Measurements from ENCODE around the gene IFNA6.
A peak's percentile ranks its signal among the peaks of the same experiment; 100 is the strongest.

The IFNA6 gene

DNA sequence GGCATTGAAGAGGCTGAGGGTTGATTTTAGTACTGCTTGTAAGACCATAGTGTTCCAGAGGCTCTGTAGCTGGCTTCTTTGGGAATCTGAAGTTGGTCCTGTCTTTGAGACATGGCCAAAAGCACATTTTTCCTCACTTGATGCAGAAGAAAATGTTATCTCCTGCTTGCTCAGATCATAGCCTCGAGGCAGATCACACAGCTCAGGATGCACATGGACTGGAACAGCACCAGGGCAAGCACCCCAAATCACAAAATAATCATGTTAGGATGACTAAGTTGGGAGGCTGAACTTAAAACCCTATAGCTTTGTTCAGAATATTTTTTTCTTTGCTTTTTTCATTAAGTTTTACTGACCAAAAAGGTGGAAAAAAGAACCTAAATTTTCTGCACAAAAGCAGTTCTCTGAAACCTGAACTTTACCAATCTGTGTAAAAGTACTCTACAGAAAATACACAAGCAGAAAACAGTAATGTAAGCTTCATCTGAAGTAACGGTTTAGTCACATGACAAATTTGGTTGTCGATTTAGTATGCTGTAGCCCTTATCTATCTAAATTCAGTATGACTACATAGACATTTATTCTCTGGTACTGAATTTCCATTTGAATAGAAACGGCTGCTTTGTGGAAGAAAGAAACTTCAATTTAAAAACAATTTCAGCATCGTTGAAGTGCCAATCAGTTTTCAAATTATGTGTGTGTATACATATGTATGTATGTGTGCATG, 18.8 kb downstream of the IFNA6 start:
- Histone ChIP-seq H3K4me3 (ENCODE audit: low read depth in 1 of 2, low read length in 2 of 2) (peak overlapping the region; percentile 0 to 35), H3K9me3 (ENCODE audit: control insufficient read depth in 1 of 2, low read length in 2 of 2) (no peaks in the 10 kb centered on the region), H3K36me3 (ENCODE audit: control insufficient read depth in 1 of 2, insufficient read depth in 2 of 2, low read length in 2 of 2) (peaks cover 0 to 8% of the 10 kb centered on the region in 2 donors), H3K27ac (ENCODE audit: low read depth, low read length) (no peak overlapping the region), H3K9ac (ENCODE audit: low read depth in 1 of 2, low read length in 2 of 2) (peak overlapping the region in 1 of 2 donors; percentile 8), H3K4me1 (ENCODE audit: control insufficient read depth in 1 of 2, insufficient read depth in 2 of 2, low read length in 2 of 2) (peaks cover 33 to 35% of the 10 kb centered on the region in 2 donors), H3K27me3 (ENCODE audit: control insufficient read depth in 1 of 2, insufficient read depth in 2 of 2, low read length in 2 of 2) (no peaks in the 10 kb centered on the region)

DNA sequence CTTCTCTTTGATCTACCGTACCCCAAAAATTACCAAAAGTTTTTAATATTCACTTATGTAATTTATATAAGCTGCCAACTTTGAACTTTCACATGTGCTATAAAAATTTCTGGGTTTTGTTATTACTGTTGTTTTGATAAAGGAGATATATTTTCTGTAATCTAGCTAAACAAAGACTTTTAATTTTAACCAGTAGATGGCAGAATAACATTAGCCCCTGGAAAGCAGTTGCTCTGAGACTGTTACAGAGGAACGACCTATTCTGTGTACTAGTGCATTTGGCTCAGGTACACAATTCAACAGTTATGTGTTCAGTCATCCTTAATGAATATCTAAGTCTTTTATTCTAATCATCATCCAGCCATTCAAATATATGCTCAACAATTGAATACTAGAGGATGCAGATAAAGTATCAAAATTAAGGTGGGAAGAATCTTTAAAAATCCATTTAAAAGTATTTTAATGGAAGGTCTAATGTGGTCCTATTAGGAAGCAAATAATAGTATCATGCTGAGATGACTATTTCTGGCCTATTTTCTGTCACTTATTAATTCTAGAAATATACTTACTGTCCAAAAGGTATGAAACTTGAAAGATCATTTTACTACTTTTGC, 24.1 kb downstream of the IFNA6 start:
- Histone ChIP-seq H3K4me1 (ENCODE audit: control insufficient read depth in 1 of 2, insufficient read depth in 2 of 2, low read length in 2 of 2) (peaks cover 9 to 10% of the 10 kb centered on the region in 2 donors), H3K27ac (ENCODE audit: low read depth, low read length) (no peak overlapping the region), H3K4me3 (ENCODE audit: low read depth in 1 of 2, low read length in 2 of 2) (no peak overlapping the region), H3K9ac (ENCODE audit: low read depth in 1 of 2, low read length in 2 of 2) (no peak overlapping the region), H3K27me3 (ENCODE audit: control insufficient read depth in 1 of 2, insufficient read depth in 2 of 2, low read length in 2 of 2) (no peaks in the 10 kb centered on the region), H3K36me3 (ENCODE audit: control insufficient read depth in 1 of 2, insufficient read depth in 2 of 2, low read length in 2 of 2) (peaks cover 4 to 16% of the 10 kb centered on the region in 2 donors), H3K9me3 (ENCODE audit: control insufficient read depth in 1 of 2, low read length in 2 of 2) (no peaks in the 10 kb centered on the region)

DNA sequence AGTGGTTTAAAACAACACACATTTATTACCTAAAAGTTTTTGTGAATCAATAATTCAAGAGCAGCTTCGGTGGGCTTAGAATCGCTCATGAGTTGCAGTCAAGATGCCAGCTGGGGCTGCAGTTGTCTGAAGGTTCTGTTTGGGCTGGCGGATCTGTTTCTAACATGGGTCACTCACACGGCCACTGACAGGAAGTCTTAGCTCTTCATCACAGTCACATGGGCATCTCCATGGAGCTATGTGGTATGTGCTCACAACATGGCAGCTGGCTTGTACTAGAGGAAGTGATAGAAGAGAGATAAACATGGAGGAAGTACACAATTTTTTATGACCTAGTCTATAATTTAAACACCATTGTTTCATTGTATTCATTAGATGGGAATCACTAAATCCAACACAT, 26.6 kb downstream of the IFNA6 start:
- Histone ChIP-seq H3K27ac (ENCODE audit: low read depth, low read length) (no peak overlapping the region), H3K9me3 (ENCODE audit: control insufficient read depth in 1 of 2, low read length in 2 of 2) (no peaks in the 10 kb centered on the region), H3K36me3 (ENCODE audit: control insufficient read depth in 1 of 2, insufficient read depth in 2 of 2, low read length in 2 of 2) (peaks cover 4 to 16% of the 10 kb centered on the region in 2 donors), H3K27me3 (ENCODE audit: control insufficient read depth in 1 of 2, insufficient read depth in 2 of 2, low read length in 2 of 2) (no peaks in the 10 kb centered on the region), H3K4me3 (ENCODE audit: low read depth in 1 of 2, low read length in 2 of 2) (no peak overlapping the region), H3K4me1 (ENCODE audit: control insufficient read depth in 1 of 2, insufficient read depth in 2 of 2, low read length in 2 of 2) (peaks cover 0 to 4% of the 10 kb centered on the region in 2 donors), H3K9ac (ENCODE audit: low read depth in 1 of 2, low read length in 2 of 2) (no peak overlapping the region)

DNA sequence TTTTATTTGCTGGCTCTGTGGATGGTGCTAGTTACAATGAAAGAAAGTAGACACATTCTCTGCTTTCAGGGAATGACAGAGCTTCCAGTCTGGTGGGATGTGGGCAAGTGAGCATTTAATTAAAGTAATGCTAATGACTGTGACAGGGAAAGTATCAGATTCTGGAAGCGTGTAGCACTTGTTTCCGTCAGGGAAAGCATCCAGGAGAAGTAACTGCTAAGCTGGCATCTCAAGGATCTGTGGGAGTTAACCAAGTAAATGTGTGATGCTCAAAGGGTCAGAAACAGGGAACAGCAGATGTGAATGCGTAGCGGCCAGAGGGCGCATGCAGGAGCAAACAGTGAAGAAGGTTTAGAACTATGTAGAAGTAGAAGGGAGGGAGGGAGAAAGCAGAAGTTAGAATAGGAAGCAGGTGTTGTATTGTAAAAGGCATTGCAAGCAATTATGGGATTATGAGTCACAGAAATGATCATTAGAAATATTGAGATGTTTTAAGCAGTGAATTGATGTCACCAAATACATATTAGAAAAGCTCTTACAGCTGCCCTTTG, 27.7 kb downstream of the IFNA6 start:
- H3K36me3 ChIP-seq (ENCODE audit: control insufficient read depth in 1 of 2, insufficient read depth in 2 of 2, low read length in 2 of 2): peaks cover 4 to 16% of the 10 kb centered on the region in 2 donors
- H3K9ac ChIP-seq (ENCODE audit: low read depth in 1 of 2, low read length in 2 of 2): no peak overlapping the region
- peaks cover 0 to 4% of the 10 kb centered on the region in 2 donors for H3K4me1 ChIP-seq (ENCODE audit: control insufficient read depth in 1 of 2, insufficient read depth in 2 of 2, low read length in 2 of 2)
- no peak overlapping the region for H3K4me3 ChIP-seq (ENCODE audit: low read depth in 1 of 2, low read length in 2 of 2)
- no peak overlapping the region for H3K27ac ChIP-seq (ENCODE audit: low read depth, low read length)
- no peaks in the 10 kb centered on the region for H3K27me3 ChIP-seq (ENCODE audit: control insufficient read depth in 1 of 2, insufficient read depth in 2 of 2, low read length in 2 of 2)
- H3K9me3 ChIP-seq (ENCODE audit: control insufficient read depth in 1 of 2, low read length in 2 of 2): no peaks in the 10 kb centered on the region

DNA sequence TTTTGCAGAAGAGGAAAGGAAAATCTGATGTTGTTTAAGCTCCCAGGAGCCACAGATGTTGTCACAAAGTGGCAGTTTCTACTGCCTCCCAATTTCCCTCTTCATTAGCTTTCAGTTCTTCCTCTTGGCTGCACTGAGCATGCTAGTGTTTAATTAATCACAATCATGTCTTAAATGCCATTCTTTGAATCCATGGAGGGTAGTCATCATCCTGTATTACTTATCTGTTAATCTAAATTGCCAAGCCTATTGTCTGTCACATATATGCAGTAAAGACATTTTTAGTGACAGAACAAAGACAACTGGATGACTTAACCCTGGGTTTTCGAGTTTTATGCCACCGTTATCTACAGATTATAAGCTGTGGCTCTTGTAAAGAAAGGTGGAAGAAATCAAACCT, 30.2 kb downstream of the IFNA6 start:
- no peaks in the 10 kb centered on the region for H3K27me3 ChIP-seq (ENCODE audit: control insufficient read depth in 1 of 2, insufficient read depth in 2 of 2, low read length in 2 of 2)
- H3K9ac ChIP-seq (ENCODE audit: low read depth in 1 of 2, low read length in 2 of 2): no peak overlapping the region
- H3K4me3 ChIP-seq (ENCODE audit: low read depth in 1 of 2, low read length in 2 of 2): no peak overlapping the region
- H3K9me3 ChIP-seq (ENCODE audit: control insufficient read depth in 1 of 2, low read length in 2 of 2): no peaks in the 10 kb centered on the region
- H3K4me1 ChIP-seq (ENCODE audit: control insufficient read depth in 1 of 2, insufficient read depth in 2 of 2, low read length in 2 of 2): no peaks in the 10 kb centered on the region
- H3K27ac ChIP-seq (ENCODE audit: low read depth, low read length): no peak overlapping the region
- H3K36me3 ChIP-seq (ENCODE audit: control insufficient read depth in 1 of 2, insufficient read depth in 2 of 2, low read length in 2 of 2): peaks cover 4 to 16% of the 10 kb centered on the region in 2 donors

DNA sequence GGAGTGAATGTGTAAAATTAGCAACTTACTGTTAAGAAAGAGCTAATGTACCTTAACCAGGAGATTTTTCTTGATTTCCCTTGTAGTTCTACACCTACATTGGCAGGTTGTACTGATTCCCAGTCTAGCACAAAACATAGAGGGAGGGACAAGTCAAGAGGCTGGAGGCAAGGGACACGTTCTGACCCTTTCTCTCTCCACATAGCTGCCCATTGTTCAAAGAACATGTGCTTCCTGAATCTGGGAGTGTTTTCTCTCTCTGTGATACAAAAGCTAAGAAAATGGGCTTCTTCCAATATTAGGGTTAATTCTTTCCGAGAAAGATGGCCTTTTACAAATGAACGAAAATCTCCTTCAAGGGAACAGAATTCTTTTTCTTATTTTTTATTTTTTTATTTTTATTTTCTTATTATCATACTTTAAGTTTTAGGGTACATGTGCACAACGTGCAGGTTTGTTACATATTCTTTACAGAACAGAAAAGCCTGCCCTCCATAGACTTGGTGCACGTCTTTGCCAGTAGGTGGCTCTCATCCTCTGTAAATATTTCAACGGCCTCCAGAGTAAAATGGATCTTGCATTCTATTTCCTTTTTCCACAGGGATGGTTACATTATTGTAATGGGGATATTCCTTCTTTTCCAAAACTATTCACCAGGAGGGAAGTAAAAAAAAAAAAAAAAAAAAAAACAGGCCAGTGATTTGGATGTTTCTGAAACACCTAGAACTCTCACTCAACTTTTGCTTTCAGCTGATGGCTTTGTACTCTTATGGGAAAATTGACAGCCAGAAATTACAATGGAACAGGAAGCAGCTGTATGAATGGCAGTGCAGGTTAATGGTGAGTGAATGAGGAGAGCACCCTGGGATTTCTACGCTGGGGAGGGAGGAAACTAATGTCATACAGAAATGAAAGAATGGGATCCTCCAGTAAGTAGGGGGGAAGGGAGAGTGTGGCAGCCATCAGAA, 32.4 kb downstream of the IFNA6 start:
- no peak overlapping the region for H3K27ac ChIP-seq (ENCODE audit: low read depth, low read length)
- H3K9ac ChIP-seq (ENCODE audit: low read depth in 1 of 2, low read length in 2 of 2): no peak overlapping the region
- H3K4me1 ChIP-seq (ENCODE audit: control insufficient read depth in 1 of 2, insufficient read depth in 2 of 2, low read length in 2 of 2): no peaks in the 10 kb centered on the region

DNA sequence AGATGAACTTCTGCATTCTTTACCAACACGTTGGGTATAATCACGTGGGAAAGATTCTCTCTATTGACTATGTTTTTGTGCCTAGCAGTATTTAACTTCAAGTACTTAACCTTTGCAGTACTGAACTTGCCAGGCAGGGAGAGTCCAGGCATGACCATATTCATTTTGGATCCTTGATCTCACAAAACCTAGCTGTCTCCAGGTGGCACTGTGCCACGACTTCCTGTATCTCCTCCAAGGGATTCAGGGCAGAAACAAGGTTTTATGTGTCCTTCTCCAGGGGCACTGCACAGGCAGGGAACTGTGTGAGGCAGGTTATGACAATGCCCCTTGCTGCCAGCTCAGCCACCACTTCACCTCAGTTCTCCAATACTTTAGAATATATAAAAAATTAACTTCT, 33.8 kb downstream of the IFNA6 start:
- no peak overlapping the region for H3K27ac ChIP-seq (ENCODE audit: low read depth, low read length)
- H3K4me3 ChIP-seq (ENCODE audit: low read depth in 1 of 2, low read length in 2 of 2): no peak overlapping the region
- no peaks in the 10 kb centered on the region for H3K4me1 ChIP-seq (ENCODE audit: control insufficient read depth in 1 of 2, insufficient read depth in 2 of 2, low read length in 2 of 2)
- H3K9ac ChIP-seq (ENCODE audit: low read depth in 1 of 2, low read length in 2 of 2): no peak overlapping the region
- H3K27me3 ChIP-seq (ENCODE audit: control insufficient read depth in 1 of 2, insufficient read depth in 2 of 2, low read length in 2 of 2): no peaks in the 10 kb centered on the region
- H3K36me3 ChIP-seq (ENCODE audit: control insufficient read depth in 1 of 2, insufficient read depth in 2 of 2, low read length in 2 of 2): no peaks in the 10 kb centered on the region
- no peaks in the 10 kb centered on the region for H3K9me3 ChIP-seq (ENCODE audit: control insufficient read depth in 1 of 2, low read length in 2 of 2)

More for the DNA sequence above, 32.4 kb downstream of the IFNA6 start:
- Histone ChIP-seq H3K27me3 (ENCODE audit: control insufficient read depth in 1 of 2, insufficient read depth in 2 of 2, low read length in 2 of 2) (no peaks in the 10 kb centered on the region), H3K9me3 (ENCODE audit: control insufficient read depth in 1 of 2, low read length in 2 of 2) (no peaks in the 10 kb centered on the region), H3K4me3 (ENCODE audit: low read depth in 1 of 2, low read length in 2 of 2) (no peak overlapping the region), H3K36me3 (ENCODE audit: control insufficient read depth in 1 of 2, insufficient read depth in 2 of 2, low read length in 2 of 2) (peaks cover 4 to 6% of the 10 kb centered on the region in 2 donors)

DNA sequence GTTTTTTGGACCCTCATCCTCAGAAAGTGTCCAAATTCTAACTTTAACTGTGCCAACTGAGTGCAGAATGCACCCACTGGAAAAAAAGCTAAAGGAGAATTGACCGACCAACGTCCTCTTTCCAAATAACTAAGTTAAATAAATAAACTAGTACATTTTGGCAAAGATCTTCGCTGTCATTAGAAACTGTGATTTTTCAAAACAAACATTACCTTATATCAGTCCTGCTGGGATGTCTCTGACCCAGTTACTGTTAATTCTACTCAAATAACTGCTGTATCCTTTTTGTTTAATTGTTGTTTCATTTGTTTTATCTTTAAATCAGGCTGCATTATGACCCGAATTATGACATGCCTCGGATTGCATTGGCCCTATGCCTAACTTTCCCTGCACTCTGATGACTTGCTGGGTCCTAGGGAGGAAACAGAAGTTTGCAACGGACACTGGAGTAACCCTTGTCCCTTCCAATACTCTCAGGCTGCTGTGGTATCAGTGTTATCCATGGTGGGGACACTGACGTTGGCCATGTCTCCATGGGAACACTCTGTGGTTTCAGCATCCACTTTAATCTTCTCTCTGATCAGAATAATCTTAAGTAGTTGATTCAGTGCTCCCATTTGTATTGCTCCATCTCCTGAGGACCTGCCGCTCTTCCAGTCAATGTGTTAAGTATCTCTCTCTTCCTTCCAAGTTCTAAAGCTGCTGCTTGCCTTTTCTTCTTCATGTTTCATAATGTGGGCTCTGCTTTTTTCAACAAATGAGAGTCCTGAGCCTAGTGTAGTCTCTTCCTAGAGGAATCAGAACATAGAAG, 34.5 kb downstream of the IFNA6 start:
- no peaks in the 10 kb centered on the region for H3K9me3 ChIP-seq (ENCODE audit: control insufficient read depth in 1 of 2, low read length in 2 of 2)
- H3K9ac ChIP-seq (ENCODE audit: low read depth in 1 of 2, low read length in 2 of 2): no peak overlapping the region
- no peak overlapping the region for H3K4me3 ChIP-seq (ENCODE audit: low read depth in 1 of 2, low read length in 2 of 2)
- H3K4me1 ChIP-seq (ENCODE audit: control insufficient read depth in 1 of 2, insufficient read depth in 2 of 2, low read length in 2 of 2): no peaks in the 10 kb centered on the region
- H3K27me3 ChIP-seq (ENCODE audit: control insufficient read depth in 1 of 2, insufficient read depth in 2 of 2, low read length in 2 of 2): no peaks in the 10 kb centered on the region
- H3K36me3 ChIP-seq (ENCODE audit: control insufficient read depth in 1 of 2, insufficient read depth in 2 of 2, low read length in 2 of 2): no peaks in the 10 kb centered on the region
- no peak overlapping the region for H3K27ac ChIP-seq (ENCODE audit: low read depth, low read length)

DNA sequence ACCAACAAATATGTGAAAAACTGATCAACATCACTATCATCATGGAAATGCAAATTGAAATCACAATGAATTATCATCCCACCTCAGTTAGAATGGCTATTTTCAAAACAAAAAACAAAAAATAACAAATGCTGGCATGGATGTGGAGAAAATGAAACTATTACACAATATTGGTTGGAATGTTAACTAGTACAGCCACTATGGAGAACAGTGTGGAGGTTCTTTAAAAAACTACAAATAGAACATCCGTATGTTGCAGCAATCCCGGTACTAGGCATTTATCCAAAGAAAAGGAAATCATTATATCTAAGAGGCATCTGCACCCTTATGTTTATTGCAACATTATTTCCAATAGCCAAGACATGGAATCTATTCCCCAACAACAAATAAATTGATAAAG, 36.5 kb downstream of the IFNA6 start:
- H3K27ac ChIP-seq (ENCODE audit: low read depth, low read length): no peak overlapping the region
- no peak overlapping the region for H3K4me3 ChIP-seq (ENCODE audit: low read depth in 1 of 2, low read length in 2 of 2)
- H3K9me3 ChIP-seq (ENCODE audit: control insufficient read depth in 1 of 2, low read length in 2 of 2): no peaks in the 10 kb centered on the region
- H3K4me1 ChIP-seq (ENCODE audit: control insufficient read depth in 1 of 2, insufficient read depth in 2 of 2, low read length in 2 of 2): no peaks in the 10 kb centered on the region
- no peak overlapping the region for H3K9ac ChIP-seq (ENCODE audit: low read depth in 1 of 2, low read length in 2 of 2)
- H3K36me3 ChIP-seq (ENCODE audit: control insufficient read depth in 1 of 2, insufficient read depth in 2 of 2, low read length in 2 of 2): no peaks in the 10 kb centered on the region
- H3K27me3 ChIP-seq (ENCODE audit: control insufficient read depth in 1 of 2, insufficient read depth in 2 of 2, low read length in 2 of 2): no peaks in the 10 kb centered on the region

Data from duodenal mucosa (tissue), 2 donors.